NCI-H2171 treated with DMSO at 0.1 percent for 48 hours (cell line): ENCODE results near the gene PTPRN2.
"Not testable (repeated sequence)": the region's sequence is repeated elsewhere in the genome, so short reads cannot be mapped to it uniquely, and the experiment has no call there.

Source experiments
- DNase-seq: peaks from one replicate; lab custom pipeline; 2025; lab: John Stamatoyannopoulos, UW

The PTPRN2 gene

DNA sequence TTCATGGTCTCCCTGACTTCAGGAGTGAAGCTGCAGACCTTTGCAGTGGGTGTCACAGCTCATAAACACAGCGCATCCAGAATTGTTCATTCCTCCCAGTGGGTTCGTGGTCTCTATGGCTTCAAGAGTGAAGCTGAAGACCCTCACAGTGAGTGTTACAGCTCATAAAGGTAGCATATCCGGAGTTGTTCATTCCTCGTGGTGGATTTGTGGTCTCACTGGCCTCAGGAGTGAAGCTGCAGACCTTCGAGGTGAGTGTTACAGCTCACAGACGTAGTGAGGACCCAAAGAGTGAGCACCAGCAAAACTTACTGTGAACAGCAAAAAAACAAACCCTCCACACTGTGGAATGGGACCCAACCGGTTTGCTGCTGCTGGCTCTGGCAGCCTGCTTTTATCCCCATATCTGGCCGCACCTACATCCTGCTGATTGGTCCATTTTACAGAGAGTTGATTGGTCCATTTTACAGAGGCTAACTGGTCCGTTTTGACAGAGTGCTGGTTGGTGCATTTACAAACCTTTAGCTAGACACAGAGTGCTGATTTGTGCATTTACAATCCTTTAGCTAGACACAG is 308.8 kb downstream of the PTPRN2 start:
- no peak for DNase-seq

DNA sequence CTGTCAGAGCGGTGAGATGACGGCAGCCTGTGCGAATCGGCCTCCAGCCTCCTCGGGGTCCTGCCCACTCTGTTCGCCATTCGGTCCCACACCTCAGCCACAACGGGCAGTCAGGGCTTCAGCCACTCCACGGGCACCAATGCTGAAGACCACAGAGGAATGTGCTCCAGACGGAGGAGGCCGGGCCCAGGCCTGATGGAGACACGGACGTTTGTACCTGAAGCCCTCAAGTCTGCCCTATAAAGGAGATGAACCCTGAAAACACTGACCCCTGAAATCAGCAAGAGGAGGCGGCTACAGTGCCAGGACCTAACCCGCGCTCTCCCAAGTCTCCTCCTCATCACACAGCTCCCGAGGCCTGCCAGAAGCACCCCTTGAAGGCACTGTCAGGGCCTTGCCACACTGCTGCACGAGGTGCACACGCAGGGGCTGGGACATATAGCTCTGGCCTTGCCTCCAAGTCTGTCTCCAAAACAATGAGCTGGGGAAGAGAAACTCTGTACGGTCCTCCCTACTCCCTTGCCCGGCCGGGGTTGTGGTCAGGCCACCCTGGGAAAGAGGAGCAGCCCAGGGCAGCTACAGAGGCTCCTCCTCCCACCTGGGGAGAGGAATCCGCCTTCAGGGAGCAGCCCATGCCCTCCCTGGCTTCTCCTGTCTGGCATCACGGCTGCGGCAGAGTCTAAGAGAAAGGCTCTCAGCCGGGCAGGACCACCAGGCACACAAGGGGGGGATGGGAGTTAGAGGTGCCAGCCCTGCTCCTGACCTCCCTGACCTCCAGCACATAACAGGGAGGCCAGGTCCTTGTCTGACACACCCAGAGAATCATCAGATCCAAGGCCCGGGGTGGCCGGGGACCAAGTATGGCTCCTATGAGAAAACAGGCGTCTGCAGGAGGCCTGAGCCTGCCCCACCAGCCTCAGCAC is 310.1 kb downstream of the PTPRN2 start:
- DNase-seq = no peak

DNA sequence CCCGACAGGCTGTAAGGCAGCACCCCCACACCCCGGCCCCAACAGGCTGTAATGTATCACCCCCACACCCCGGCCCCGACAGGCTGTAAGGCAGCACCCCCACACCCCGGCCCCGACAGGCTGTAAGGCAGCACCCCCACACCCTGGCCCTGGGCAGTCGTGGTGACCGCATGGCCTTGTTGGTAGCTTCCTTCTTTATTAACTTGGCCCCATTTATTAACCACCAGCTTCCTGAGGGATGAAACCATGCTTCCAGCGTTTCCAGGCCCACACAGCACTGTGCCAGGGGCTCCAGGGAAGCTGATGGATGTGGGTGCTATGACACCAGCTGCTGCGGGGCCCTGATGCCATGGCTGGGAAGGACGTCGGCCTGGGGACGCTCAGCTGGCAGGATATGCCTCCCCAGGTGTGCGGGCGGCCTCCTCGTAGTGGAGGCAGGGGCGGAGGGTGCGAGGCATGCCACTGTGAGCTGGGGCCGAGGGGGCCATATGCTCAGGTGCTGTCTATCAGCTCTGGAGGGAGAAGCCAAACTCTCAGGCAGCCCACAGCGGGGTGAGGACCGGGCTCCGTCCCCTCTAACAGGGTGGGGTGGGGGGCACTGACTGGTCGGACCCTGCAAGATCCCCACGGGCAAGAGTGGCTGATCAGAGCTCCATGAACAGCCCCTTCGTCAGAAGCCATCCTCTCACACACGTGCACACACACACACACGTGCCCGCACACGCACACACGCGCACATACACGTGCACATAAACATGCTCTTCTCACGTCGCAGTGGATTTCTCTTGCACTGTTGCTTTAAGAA is 311.0 kb downstream of the PTPRN2 start:
- no peak for DNase-seq

DNA sequence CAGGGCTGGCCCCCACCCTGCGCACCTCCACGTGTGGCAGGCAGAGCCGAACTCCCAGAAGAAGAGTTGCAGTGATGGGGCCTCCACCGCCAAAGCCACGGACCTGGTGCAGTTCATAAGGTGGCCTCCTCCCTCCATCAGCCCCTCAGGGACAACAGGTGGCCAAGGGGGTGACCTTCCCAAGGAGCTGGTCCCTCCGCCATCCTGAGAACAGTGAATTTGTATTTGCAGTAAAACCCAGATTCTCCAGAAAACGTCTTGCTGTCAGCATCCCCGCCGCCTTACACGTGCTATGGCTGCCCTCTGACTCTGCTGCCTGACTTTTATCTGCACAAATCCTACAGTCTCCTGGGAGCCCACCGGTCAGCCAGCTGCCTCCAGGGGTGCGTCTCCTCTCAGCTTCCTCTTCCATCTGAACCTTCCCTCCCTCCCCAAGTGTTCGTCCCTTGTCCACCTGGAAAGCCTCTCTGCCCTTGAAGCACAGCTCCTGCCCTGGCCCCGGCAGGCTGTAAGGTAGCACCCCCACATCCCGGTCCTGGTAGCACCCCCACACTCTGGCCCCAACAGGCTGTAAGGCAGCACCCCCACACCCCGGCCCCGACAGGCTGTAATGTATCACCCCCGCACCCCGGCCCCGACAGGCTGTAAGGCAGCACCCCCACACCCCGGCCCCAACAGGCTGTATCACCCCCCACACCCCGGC is 311.8 kb downstream of the PTPRN2 start:
- no peak for DNase-seq

DNA sequence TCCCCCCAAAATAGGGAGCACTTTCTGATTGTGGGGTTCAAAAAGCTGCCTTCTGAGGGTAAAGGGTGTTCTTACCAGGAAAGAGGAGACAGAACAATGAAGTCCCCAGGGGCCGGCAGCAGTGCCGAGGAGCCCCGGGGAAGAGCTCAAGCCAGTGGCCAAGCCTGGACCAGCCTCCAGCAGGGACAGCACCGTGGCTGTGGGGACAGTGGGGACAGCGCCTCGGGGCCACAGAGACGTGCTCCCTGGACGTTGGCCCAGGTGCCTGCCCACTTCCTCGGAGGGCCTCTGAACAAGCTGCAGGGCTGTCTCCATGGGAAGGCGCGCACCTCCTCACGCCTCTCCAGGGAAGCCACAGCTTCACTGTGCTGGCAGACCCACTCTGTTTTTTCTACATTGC is 312.6 kb downstream of the PTPRN2 start:
- no peak for DNase-seq

DNA sequence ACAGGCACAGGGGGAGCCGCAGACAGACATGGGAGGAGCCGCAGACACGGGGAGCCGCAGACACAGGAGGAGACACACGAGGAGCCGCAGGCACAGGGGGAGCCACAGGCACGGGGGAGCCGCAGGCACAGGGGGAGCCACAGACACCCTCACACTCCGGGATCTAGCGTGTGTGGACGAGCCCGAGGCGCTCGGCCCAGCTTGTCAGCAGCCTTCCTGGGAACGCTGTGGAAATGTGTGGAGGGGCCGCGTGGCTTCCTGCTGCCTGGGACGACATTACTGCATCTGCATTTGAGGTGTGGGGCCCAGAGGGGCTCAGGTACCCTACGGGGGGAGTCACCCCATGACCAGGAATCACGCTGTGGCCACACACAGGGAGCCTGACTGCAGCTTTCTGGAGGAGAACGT is 313.2 kb downstream of the PTPRN2 start:
- DNase-seq = no peak

DNA sequence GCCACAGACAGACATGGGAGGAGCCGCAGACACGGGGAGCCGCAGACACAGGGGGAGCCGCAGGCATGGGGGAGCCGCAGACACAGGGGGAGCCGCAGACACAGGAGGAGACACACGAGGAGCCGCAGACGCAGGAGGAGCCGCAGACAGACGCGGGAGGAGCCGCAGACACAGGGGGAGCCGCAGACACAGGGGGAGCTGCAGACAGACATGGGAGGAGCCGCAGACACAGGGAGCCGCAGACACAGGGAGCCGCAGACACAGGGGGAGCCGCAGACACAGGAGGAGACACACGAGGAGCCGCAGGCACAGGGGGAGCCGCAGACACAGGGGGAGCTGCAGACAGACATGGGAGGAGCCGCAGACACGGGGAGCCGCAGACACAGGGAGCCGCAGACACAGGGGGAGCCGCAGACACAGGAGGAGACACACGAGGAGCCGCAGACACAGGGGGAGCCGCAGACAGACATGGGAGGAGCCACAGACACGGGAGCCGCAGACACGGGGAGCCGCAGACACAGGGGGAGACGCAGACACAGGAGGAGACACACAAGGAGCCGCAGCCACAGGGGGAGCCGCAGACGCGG is 313.8 kb downstream of the PTPRN2 start:
- DNase-seq = not testable (repeated sequence)

DNA sequence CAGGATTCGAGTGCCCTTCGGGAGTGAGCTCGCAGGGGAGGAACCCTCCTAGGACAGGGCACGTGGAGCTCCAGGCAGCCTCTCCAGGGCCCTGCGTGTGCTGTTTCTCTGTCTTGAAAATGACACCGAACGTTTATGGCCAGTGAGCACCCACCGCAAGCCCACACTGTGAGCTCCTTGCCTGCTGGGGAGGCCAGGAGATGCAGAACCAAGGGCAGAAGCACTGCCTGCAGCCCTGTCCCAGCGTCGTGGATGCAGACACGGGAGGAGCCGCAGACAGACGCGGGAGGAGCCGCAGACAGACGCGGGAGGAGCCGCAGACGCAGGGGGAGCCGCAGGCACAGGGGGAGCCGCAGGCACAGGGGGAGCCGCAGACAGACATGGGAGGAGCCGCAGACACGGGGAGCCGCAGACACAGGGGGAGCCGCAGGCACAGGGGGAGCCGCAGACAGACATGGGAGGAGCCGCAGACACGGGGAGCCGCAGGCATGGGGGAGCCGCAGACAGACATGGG is 314.4 kb downstream of the PTPRN2 start:
- DNase-seq = no peak

DNA sequence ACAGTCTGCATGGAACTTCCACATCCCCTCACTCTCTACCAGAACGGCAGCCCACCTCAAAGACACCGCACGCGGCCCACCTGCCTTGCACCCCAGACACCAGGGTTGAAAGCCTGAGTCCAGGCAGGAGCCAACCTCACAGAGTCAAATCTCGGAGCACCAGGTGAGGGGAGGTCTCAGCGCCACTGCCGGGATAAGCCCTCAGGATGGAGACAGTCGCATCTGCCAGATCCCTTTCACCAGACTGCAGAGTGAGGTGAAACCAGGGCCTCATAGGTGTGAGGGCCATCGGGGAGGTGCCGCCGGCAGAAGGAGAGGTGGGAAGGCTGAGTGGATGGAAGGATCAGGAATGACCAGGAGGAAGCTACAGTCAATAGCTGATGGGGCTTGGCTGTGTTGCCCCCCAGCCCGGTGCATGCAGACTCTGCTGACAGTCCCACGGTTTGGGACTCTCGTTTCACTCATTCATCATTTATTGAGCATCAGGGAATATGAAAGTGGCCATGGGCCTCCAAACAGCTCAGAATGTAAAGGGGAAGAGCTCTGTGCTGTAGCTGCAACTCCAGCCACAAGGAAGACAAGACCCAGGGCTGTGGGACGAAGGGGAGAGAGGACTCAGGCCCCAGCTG is 315.0 kb downstream of the PTPRN2 start:
- DNase-seq = no peak

DNA sequence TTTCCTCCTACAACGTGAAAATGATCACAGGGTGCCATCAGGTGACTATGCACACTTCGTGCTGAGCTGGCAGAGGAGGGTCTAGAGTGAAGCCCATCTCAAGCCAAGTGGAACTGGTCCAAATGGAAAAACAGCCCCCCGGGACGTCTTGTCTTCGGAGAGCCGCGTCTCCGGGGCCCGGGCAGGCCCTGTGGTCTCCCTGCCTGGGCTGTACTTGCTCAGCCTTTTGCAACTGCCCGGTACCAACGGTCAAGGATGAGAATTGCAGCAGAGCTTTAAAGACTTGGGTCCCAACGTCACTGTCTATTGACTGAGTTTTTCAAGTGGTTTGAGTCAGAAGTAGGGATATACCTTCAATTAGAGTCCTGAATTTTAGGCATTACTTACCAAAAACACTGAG is 315.5 kb downstream of the PTPRN2 start:
- DNase-seq = no peak

DNA sequence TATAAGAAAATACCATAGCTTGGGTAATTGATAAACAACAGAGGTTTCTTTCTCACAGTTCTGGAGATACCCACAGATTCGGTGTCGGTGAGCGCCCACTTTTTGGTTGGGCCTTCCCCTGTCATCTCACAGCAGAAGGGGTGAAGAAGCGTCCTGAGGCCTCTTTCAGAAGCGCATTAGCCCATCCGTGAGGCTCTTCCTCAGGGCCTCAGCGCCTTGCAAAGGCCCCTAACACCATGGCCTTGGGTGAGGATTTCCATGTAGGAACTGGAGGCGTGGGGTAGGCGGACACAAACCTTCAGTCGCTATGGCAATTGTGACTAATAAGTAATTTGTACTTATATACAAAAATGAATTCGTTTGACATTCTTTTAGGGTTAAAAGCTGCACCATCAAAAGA is 316.0 kb downstream of the PTPRN2 start:
- no peak for DNase-seq

DNA sequence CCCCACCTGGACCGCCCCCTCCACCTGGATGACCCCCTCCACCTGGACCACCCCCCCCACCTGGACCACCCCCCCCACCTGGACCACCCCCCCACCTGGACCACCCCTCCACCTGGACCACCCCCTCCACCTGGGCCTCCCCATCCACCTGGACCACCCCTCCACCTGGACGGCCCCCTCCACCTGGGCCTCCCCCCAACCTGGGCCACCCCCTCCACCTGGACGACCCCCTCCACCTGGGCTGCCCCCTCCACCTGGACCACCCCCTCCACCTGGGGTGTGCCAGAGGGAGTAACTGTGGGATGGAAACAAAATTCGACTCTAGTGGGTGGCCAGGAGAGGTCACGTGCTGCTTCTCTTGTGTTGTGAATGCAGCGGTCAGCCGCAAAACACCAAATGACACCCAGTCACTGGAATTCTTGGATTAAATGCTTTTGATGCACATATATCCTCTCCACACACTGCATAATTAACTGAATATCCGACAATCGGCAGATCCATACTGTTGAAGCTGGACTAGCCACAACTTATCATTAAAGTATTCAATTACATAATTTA is 316.7 kb downstream of the PTPRN2 start:
- no peak for DNase-seq

DNA sequence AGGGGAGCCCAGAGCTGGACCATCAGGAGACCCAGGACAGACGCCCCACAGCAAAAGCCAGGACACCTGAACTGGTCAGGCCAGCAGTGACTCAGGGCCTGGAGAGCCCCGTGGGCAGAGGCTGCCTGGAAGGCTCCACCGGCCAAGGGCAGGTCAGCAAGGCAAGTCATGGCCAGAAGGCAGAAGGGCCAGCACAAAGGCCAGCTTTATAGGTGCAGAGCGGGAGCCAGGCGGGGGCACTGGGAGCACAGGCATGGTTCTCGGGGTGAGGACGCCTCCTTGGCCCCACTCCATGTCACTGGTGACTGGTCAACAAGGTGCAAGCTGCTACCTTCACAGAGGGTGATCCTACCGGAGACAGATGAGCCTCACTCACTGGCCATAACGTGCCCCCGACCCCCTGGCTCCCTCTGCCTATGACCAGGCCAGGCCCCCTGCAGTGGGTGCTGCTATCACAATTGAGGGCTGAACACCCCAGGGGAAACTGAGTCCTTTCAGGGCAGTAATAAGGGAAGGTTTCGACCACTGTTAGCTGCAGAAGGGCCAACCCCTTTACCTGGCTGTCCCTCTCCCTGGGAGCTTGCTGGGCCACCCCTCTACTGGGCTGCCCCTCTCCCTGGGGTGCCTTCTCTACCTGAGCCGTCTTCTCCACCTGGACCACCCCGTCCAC is 317.4 kb downstream of the PTPRN2 start:
- no peak for DNase-seq

DNA sequence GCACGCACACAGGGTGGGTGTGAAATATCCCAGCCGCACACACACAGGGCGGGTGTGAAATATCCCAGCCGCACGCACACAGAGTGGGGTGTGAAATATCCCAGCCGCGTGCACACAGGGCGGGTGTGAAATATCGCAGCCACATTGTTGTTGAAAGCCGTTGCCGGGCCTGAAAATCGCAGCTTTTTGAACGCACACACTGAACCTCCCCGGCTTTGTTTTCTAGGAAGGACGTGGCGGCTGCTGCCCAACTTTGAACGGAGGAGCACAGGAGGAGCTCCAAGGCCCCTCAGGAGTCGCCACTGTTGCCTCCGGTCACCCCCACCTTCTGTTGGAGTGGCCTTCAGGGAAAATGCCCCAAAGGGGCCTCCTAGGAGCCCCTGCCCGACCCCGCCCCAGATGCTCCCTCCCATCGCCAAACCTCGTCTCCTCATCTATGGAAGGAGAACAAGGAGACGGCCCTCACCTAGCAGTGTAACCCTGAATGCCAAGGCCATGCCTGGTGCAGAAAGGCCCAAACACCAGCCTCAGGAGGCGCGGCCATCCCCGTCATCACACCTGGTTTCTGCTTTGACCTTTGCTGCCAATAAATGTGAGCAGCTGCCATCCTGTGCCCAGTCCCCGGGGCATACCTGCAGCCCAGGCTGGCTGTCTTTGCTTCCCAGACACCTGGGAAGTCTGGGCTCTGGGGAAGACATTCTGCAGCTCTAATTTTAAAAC is 318.6 kb downstream of the PTPRN2 start:
- no peak for DNase-seq

DNA sequence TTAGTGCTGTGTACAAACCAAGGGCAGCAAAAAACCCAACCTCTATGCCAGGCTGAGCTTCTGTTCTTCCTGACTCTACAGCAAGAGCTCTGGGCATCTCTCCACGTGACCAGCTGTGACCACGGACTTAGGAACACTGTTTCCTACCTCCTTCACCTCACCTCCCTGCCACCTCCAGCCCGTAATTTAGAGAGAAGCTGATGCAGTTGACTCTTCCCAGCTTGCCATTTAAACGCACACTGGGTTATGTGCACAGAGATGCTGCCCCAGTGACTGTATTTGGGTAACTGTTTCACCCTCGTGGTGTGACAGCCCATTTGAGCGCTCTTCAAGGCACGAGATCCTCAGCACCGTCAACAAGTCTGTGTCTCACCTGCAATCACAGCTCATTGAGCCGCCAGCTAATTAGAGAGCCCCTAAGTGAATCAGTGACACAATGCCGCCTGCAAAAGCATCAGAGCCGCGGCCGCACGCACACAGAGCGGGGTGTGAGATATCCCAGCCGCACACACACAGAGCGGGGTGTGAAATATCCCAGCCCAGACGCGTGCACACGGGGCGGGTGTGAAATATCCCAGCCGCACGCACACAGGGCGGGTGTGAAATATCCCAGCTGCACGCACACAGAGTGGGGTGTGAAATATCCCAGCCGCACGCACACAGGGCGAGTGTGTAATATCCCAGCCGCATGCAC is 319.7 kb downstream of the PTPRN2 start:
- DNase-seq = no peak

DNA sequence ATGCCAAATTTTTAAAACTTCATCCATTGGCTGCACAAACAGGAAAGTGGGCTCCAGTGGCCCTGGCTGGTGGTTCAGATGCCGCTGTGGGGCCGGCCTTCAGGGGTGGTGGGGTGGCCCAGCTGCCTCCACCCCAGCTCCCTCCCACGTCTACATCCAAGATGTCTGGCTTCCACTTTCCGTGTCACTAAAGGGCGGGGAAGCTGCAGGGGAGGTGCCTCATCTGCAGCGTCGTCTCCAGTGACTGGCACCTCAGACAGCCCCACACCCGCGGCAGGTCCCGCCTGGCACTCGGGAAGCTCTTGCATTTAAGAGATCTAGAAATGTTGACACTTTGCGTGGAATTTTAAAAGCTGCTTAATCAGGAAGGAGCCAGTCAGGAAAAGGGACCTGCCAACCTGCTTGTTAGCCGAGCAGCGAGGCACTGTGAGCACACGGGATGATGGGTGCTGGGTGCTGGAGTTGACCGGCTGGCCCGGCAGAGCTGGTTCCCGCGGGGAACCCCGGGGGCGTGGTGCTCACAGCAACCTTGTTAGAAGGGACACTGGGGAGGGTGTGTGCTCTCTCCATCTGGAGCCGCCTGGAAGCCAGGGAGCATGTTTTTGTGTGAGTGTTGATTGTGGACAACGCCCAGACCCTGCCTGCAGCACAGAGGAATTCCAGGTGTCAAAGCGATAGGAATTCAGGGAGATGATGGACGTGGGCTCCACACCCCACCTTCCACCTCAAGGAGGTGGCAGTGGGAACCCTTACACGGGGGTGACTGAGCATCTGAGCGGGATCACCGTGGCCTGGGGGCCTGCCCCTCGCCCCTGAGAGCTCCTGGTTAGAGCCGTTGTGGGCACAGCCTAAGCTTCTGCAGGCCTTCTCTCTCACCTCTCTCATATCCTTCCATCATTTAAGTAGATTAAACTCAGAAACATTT is 320.5 kb downstream of the PTPRN2 start:
- DNase-seq = no peak

DNA sequence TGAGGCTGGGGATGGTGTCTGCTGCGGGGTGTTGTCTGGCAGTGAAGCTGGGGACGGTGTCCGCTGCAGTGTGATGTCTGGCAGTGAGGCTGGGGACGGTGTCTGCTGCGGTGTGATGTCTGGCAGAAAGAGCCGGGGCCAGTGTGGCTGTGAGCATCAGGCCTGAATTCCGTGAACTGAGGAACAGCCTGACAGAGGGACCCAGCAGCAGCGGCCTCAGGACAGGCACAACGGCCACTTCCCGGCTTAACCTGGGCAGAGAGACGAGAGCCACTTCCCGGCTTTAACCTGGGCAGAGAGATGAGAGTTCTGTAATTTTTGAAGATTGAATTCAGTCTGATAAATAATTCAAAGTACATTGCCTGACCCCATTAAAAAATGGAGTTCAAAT is 321.2 kb downstream of the PTPRN2 start:
- no peak for DNase-seq

DNA sequence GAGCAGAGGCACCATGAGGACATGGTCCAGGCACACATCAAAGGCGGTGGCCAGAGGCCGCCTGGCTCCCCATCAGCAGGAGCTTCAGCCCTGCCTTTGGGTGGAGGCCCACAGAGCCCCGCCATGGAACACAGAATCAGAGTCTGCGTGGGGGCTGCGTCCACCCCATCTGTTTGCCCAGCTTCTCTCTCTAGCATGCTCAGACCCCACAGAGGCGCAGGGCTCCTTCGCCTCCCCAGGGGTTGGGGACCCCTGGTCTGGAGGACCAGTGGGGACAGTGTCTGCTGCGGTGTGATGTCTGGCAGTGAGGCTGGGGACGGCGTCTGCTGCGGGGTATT is 321.9 kb downstream of the PTPRN2 start:
- no peak for DNase-seq
